Smooth muscle cell (in vitro differentiated cells): Measurements from ENCODE around the gene ANGPTL2. TPM values are rescaled to one million over a fixed set of nuclear protein-coding genes. Genes with fewer than 3 reads are reported as not detected.

Source experiments
- DNase-seq: peaks from one replicate; lab custom pipeline; 2025; ENCODE audit not compliant: unreplicated experiment; lab: John Stamatoyannopoulos, UW
- H2AFZ ChIP-seq: fragments of 200-600 bp; sonication (generic); 2 replicates; pipeline ENCODE4 v1.6.0; 2016; ENCODE audit warnings: antibody characterized with exemption, low read depth, mild to moderate bottlenecking
- H3F3A ChIP-seq: fragments of 200-600 bp; sonication (generic); 2 replicates; pipeline ENCODE4 v1.6.0; 2017; ENCODE audit warnings: antibody characterized with exemption, low read depth
- H3K27ac ChIP-seq: fragments of 200-600 bp; sonication (generic); 2 replicates; pipeline ENCODE4 v1.5.1; 2016; ENCODE audit warnings: low read depth, mild to moderate bottlenecking
- H3K27me3 ChIP-seq: fragments of 200-600 bp; sonication (generic); 2 replicates; pipeline ENCODE4 v1.6.1; 2016; ENCODE audit warnings: low read depth, mild to moderate bottlenecking
- H3K36me3 ChIP-seq: fragments of 200-600 bp; sonication (generic); 2 replicates; pipeline ENCODE4 v1.5.1; 2016; ENCODE audit warnings: low read depth
- H3K4me1 ChIP-seq: fragments of 200-600 bp; sonication (generic); 2 replicates; pipeline ENCODE4 v1.5.1; 2016; ENCODE audit warnings: low read depth
- H3K4me2 ChIP-seq: fragments of 200-600 bp; sonication (generic); 2 replicates; pipeline ENCODE4 v1.6.0; 2016; ENCODE audit warnings: mild to moderate bottlenecking
- H3K4me3 ChIP-seq: fragments of 200-600 bp; sonication (generic); 2 replicates; pipeline ENCODE4 v1.5.1; 2016; ENCODE audit warnings: mild to moderate bottlenecking
- H3K79me2 ChIP-seq: fragments of 200-600 bp; sonication (generic); 2 replicates; pipeline ENCODE4 v1.6.0; 2016; ENCODE audit warnings: low read depth, mild to moderate bottlenecking
- H3K9ac ChIP-seq: fragments of 200-600 bp; sonication (generic); 2 replicates; pipeline ENCODE4 v1.6.0; 2016; ENCODE audit warnings: low read depth
- H3K9me3 ChIP-seq: fragments of 200-600 bp; sonication (generic); replicated peaks from 2 replicates; pipeline ENCODE4 v1.5.1; 2016; ENCODE audit warnings: low read depth
- H4K20me1 ChIP-seq: fragments of 200-600 bp; sonication (generic); 2 replicates; pipeline ENCODE4 v1.6.0; 2016; ENCODE audit warnings: low read depth
- WGBS: methylation state at CpG from one replicate; pipeline ENCODE4 v1.1.7; 2016; ENCODE audit warnings: low lambda C conversion rate; 5-methylcytosine and 5-hydroxymethylcytosine counted together
- polyA plus RNA-seq: library from polyadenylated mRNA; unstranded; fragments of >200 nt; fragmentation: Nextera tagmentation; extraction: Ambion mirVana; gene quantifications from 2 replicates; pipeline ENCODE4 v1.2.1, GENCODE V29; 2016
- total RNA-seq: library from RNA; depleted of rRNA; stranded (reverse); fragments of >200 nt; gene quantifications from 2 replicates; pipeline ENCODE4 v1.2.3, GENCODE V29; 2014
- TF ChIP-seq, protein P1 (sequence below): fragments of 200-600 bp; sonication (generic); IDR thresholded peaks from 2 replicates; pipeline ENCODE4 v1.5.1; 2017; ENCODE audit warnings: borderline replicate concordance, mild to moderate bottlenecking, antibody characterized with exemption; ENCODE audit not compliant: insufficient read depth, poor library complexity, severe bottlenecking

The ANGPTL2 gene
- total and polyA plus RNA-seq, 2 experiments from 2014 or later: 16.1 to 18.7 TPM

GRCh38 chr9:127065592-127065991, 56.8 kb downstream of the ANGPTL2 start:
- whole genome bisulfite sequencing: 68% methylated on average over 1 of the region's 1 CpG
- Histone ChIP-seq H3K4me3 (no peak overlapping the region), H3K27ac (peak overlapping the region; percentile 70), H3K27me3 (no peaks in the 10 kb centered on the region), H3K79me2 (no peaks in the 10 kb centered on the region), H3K4me1 (no peaks in the 10 kb centered on the region), H3K4me2 (no peak overlapping the region), H3F3A (peaks cover 3% of the 10 kb centered on the region), H3K9ac (no peak overlapping the region), H2AFZ (no peak overlapping the region), H3K36me3 (no peaks in the 10 kb centered on the region), H4K20me1 (no peaks in the 10 kb centered on the region), H3K9me3 (no peaks in the 10 kb centered on the region)
- DNase-seq: no peak
- TF ChIP-seq, protein P1, sequence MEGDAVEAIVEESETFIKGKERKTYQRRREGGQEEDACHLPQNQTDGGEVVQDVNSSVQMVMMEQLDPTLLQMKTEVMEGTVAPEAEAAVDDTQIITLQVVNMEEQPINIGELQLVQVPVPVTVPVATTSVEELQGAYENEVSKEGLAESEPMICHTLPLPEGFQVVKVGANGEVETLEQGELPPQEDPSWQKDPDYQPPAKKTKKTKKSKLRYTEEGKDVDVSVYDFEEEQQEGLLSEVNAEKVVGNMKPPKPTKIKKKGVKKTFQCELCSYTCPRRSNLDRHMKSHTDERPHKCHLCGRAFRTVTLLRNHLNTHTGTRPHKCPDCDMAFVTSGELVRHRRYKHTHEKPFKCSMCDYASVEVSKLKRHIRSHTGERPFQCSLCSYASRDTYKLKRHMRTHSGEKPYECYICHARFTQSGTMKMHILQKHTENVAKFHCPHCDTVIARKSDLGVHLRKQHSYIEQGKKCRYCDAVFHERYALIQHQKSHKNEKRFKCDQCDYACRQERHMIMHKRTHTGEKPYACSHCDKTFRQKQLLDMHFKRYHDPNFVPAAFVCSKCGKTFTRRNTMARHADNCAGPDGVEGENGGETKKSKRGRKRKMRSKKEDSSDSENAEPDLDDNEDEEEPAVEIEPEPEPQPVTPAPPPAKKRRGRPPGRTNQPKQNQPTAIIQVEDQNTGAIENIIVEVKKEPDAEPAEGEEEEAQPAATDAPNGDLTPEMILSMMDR: no peak

GRCh38 chr9:127064335-127064734, 58.1 kb downstream of the ANGPTL2 start:
- no peaks in the 10 kb centered on the region for H3K9me3 ChIP-seq
- H2AFZ ChIP-seq: no peak overlapping the region
- H3K36me3 ChIP-seq: no peaks in the 10 kb centered on the region
- H3K4me2 ChIP-seq: no peak overlapping the region
- DNase-seq: no peak
- no peaks in the 10 kb centered on the region for H4K20me1 ChIP-seq
- H3K4me1 ChIP-seq: no peaks in the 10 kb centered on the region
- no peak overlapping the region for H3K9ac ChIP-seq
- H3K27me3 ChIP-seq: no peaks in the 10 kb centered on the region
- H3K4me3 ChIP-seq: no peak overlapping the region
- 93% methylated on average over 2 of the region's 2 CpGs for WGBS
- peaks cover 3% of the 10 kb centered on the region for H3F3A ChIP-seq
- TF ChIP-seq, protein P1: no peak
- H3K79me2 ChIP-seq: no peaks in the 10 kb centered on the region
- H3K27ac ChIP-seq: no peak overlapping the region

- WGBS: 97% methylated on average over 3 of the region's 3 CpGs
- no peaks in the 10 kb centered on the region for H3K4me1 ChIP-seq
- no peaks in the 10 kb centered on the region for H3K79me2 ChIP-seq
- TF ChIP-seq, protein P1: no peak
- H2AFZ ChIP-seq: no peak overlapping the region
- no peak overlapping the region for H3K4me3 ChIP-seq
- H3K36me3 ChIP-seq: no peaks in the 10 kb centered on the region
- no peak for DNase-seq
- H3K9ac ChIP-seq: no peak overlapping the region
- H3K9me3 ChIP-seq: no peaks in the 10 kb centered on the region
- H3F3A ChIP-seq: no peaks in the 10 kb centered on the region
- H3K4me2 ChIP-seq: no peak overlapping the region
- H4K20me1 ChIP-seq: no peaks in the 10 kb centered on the region
- no peaks in the 10 kb centered on the region for H3K27me3 ChIP-seq
- no peak overlapping the region for H3K27ac ChIP-seq
These were observed 61.0 kb downstream of the ANGPTL2 start for GRCh38 chr9:127061411-127061810.

- no peak overlapping the region for H3K4me2 ChIP-seq
- H3K36me3 ChIP-seq: no peaks in the 10 kb centered on the region
- H4K20me1 ChIP-seq: no peaks in the 10 kb centered on the region
- no peaks in the 10 kb centered on the region for H3F3A ChIP-seq
- H3K27me3 ChIP-seq: no peaks in the 10 kb centered on the region
- 96% methylated on average over 4 of the region's 4 CpGs for WGBS
- no peaks in the 10 kb centered on the region for H3K9me3 ChIP-seq
- H3K9ac ChIP-seq: no peak overlapping the region
- TF ChIP-seq, protein P1: no peak
- H3K4me1 ChIP-seq: no peaks in the 10 kb centered on the region
- H3K79me2 ChIP-seq: no peaks in the 10 kb centered on the region
- H3K4me3 ChIP-seq: no peak overlapping the region
- DNase-seq: no peak
- no peak overlapping the region for H3K27ac ChIP-seq
- H2AFZ ChIP-seq: no peak overlapping the region
These were observed 62.6 kb downstream of the ANGPTL2 start for GRCh38 chr9:127059765-127060361.
